Stimulated activated CD4-positive, alpha-beta T cell treated with anti-CD3 and anti-CD28 coated beads, Interleukin-12 subunit alpha, Interleukin-12 subunit beta, amount 100 ng/mL, for 4 hours (primary cell): ENCODE data around the gene FAM210A.
"Not testable (repeated sequence)": the region's sequence is repeated elsewhere in the genome, so short reads cannot be mapped to it uniquely, and the experiment has no call there.

Source experiments
- DNase-seq: peaks from one replicate; pipeline ENCODE4 v3.0.0-alpha.2; 2020

FAM210A gene

DNA sequence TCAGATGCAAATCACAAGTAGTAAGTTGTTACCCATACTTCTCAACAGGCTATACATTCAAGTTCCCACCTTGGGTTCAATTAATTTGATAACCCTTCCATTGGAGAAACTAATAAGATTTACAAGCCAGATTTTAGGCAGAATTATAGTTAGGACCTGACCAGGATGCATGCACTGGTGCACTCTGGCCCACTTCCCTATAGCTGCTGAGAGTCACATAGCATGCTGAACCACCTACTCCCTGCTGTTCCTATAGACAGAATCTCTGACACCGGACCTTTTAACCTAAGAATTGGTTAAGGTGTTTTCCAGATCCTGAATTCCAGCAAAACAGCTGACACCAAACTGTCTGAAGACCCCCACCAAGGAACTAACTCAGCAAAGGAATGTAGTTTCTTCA lies 26.2 kb downstream of the FAM210A start:
- DNase-seq: no peak

DNA sequence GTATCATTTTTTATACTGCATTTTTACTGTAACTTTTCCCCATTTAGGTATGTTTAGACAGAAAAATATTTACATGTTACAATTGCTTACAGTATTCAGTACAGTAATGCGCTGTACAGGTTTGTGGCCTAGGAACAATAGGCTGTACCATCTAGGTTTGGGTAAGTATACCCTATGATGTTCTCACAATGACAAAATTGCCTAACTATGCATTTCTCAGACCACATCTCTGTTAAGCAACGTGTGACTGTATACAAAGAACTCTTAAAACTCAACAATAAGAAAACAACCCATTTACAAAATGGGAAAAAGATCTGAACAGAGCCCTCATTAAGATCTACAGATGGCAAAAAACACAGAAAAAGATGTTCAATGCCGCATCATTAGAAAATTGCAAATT lies 29.4 kb downstream of the FAM210A start:
- DNase-seq: no peak

DNA sequence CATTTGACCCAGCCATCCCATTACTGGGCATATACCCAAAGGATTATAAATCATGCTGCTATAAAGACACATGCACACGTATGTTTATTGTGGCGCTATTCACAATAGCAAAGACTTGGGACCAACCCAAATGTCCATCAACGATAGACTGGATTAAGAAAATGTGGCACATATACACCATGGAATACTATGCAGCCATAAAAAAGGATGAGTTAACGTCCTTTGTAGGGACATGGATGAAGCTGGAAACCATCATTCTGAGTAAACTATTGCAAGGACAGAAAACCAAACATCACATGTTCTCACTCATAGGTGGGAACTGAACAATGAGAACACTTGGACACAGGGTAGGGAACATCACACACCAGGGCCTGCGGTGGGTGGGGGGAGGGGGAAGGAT lies 31.0 kb downstream of the FAM210A start:
- not testable (repeated sequence) for DNase-seq

DNA sequence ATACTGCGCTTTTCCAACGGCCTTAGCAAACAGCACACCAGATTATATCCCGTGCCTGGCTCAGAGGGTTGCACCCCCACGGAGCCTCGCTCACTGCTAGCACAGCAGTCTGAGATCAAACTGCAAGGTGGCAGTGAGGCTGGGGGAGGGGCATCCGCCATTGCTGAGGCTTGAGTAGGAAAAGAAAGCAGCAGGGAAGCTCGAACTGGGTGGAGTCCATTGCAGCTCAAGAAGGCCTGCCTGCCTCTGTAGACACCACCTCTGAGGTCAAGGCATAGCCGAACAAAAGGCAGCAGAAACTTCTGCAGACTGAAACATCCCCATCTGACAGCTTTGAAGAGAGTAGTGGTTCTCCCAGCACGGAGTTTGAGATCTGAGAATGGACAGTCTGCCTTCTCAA lies 36.3 kb downstream of the FAM210A start:
- DNase-seq: not testable (repeated sequence)

DNA sequence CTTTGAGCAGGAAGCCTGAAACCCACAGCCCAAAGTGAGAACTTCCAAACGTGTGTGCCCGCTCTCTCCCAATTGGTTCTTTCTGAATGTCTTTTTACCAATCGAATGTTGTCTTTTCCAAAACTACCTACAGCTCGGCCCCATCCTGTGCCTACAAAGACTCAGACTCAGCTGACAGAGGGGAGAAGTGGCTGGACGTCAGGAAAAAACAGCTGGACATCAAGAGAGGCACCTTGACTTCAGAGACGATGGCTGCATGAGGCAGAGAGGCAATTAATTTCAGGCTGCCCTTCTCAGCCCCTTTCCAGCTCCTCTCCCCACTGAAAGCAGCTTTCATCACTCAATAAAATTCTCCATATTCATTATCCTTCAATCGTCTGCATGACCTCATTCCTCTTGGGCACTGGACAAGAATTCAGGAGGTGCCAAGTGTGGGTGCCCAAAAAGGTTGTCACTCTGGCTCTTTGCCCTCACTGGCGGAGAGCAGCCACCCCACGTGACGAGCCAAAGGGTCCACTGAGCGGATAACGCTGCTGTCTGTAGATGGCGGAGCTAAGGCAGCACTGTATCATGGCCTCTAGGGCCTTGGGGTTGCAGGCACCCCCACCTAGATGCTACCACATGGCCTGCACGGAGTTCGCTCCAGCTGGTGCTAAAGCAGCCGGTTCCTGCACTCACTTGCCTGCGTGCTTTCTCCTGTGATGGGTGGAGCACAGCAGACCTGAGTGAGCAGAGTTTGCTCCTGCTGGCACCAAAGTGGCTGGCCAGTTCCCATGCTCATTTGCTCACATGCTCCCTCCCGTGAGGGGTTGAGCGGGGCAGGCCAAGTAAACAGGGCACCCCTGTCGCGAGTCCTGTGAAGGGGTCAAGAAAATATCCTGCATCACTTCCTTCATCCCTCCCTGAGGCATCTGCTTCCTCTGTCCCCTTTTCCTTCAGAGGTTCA lies 37.9 kb downstream of the FAM210A start:
- DNase-seq: no peak

DNA sequence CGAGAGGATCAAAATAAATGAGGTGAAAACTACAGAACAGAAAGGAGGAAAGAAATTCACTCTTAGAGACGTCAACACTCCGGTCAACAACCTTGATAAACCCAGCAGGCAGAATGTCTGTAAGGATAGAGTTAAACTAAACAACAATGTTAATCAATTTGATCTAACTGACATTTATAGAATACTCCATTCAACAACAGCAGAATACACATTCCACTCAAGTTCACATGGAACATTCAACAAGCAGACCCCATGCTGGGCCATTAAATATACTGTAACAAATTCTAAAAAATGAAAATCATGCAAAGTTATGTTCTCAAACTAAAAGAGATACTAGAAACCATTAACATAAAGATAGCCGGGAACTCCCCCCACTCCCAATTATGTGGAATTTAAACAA lies 41.8 kb downstream of the FAM210A start:
- DNase-seq: no peak

DNA sequence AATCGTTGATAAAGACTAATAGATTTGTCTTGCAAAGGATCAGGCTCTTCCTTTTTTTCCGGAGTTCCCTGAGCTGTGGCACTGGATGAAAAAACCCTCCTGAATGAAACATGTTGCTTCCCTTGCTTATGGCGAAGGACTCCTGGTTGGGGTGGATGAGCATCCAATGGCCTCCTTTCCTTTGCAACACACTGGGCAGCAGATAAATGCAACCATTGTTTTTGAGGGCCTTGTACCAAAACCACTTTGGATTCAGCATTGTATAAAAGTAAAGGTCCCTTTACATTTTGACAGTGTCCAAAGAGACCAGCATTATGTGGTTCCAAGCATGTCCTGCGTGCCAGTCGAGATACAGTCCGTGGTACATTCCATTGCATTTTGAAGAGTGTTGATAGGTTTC lies 44.7 kb downstream of the FAM210A start:
- DNase-seq: no peak

DNA sequence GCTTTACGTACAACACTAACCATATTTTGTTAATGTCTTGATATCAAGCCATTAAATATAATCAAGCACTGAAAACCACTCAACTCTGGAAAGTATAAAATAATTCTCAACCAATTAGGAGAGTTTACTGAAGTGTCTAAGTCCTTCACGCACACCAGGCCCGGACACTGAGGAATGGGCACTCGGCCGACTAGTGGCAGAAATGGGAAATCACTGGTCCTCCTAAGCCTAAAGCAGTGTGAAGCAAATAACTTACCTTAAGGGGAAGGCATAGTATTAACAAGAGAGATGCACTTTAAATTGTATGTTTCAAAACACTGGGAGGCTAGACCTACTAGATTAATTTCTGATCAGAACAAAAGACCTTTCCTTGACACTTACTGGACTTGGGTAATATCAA lies 45.7 kb downstream of the FAM210A start:
- no peak for DNase-seq

DNA sequence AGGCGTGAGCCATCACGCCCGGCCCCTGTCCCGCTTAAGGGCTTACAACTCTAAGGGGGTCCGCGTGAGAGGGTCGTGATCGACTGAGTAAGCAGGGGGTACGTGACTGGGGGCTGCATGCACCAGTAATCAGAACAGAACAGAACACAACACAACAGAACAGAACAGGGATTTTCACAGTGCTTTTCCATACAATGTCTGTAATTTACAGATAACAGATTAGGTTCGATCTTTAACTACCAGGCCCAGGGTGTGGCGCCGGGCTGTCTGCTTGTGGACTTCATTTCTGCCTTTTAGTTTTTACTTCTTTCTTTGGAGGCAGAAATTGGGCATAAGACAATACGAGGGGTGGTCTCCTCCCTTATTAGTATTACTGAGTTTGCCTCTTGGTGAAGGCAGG lies 49.0 kb downstream of the FAM210A start:
- DNase-seq: not testable (repeated sequence)

DNA sequence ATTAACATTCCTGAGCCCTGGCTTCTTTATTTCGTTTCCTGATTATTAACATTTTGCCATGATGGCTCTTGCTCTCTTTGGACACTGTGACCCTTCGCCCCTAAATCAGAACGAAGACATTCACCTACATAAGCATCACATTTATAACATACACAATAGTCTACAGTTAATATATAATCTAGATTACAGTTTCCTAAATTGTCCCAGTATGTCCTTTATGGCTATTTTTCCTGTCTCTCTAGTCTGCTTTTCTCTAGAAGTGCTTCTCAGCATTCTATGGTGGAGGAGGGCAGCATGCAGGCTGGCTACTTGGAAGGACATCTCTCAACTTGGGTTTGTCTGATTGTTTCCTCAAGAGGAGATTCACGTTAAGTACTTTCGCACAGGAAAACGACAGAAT lies 49.9 kb downstream of the FAM210A start:
- DNase-seq: no peak

DNA sequence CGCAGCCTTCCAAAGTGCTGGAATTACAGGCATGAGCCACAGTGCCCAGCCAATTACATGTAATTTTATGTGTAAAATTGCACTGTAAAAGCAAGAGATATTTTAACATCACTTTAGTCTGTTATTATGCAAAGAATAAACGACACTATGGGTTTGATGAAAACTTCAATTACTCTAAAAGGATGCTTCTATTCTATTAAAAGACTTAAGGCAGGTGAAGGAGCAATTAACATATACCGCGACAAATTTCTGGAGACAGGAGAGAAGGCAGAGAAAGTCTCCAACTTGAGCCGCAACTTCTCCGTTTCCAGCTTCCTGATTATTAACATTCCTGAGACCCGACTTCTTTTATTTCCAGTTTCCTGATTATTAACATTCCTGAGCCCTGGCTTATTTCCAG lies 53.7 kb downstream of the FAM210A start:
- DNase-seq: no peak

DNA sequence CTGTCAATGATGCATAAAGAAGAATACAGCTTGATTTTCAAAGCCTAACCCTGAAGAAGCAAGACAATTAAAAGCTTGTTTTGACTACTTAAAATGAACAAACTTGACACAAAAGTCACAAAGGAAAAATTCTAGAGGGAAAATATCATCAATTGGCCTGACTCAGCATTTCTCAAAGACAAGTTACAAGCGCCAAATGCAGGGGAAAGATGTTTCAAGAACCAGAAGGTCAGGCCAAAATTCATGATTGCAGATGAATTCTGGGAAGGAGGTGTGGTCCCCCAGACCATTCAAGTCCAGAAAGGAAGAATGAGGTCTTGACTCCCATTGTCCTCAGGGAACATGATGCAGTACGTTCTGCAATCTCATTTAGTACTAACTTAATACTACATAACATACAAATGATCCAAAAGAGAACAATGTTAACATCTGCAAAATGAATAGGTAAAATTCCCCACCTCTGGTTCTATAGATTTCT lies 64.5 kb downstream of the FAM210A start:
- DNase-seq: no peak

DNA sequence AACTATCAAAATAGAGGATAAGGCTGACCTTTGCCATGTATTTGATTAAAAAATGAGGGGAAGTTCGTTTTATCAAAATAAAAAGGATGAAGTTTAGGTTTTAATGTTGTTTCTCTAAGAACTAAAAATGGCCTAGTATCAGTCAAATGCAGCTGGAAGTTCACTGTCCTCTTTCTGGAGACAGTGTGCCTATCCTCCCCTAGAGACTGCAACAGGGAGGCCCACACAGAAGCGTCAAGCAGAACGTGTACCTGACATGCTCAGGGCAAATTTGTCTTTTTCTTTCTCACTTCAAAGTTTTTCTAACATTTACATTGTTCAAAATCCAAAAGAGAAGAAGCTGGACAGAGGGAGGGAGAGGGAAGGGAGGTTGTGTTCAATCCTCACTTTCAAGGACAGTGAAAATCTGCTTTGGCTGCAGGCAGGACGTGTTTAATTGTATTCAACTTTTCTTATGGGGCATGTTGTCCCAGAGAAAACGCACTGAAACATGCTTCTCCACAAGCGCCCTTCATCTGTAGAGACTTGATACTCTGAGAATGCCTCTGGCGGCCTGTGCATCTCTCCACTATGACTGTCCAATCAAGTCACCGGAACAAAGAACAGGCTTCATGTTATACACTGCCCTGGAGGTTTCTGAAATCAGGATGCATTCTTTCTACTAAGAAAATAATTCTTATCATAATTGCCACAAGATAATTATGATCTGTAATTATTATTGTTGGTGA lies 65.1 kb downstream of the FAM210A start:
- no peak for DNase-seq

DNA sequence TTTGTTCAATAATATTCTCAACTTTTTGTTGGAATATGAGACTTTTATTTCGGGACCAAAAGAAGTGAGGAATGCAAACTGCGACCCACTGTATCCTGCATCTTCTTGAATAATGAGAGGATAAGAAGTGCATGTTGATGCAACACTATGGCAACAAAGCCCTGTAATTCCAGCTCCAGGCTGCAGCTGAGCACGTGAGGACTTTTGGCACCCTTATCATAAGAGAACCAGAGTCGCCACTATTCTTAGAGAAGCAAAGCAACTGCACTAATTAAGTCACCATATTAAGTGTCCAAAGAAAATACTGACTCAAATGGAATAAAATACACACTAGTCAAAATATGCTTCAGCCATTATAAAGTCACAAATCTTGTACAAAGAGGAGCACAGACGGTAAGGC lies 65.8 kb downstream of the FAM210A start:
- no peak for DNase-seq

DNA sequence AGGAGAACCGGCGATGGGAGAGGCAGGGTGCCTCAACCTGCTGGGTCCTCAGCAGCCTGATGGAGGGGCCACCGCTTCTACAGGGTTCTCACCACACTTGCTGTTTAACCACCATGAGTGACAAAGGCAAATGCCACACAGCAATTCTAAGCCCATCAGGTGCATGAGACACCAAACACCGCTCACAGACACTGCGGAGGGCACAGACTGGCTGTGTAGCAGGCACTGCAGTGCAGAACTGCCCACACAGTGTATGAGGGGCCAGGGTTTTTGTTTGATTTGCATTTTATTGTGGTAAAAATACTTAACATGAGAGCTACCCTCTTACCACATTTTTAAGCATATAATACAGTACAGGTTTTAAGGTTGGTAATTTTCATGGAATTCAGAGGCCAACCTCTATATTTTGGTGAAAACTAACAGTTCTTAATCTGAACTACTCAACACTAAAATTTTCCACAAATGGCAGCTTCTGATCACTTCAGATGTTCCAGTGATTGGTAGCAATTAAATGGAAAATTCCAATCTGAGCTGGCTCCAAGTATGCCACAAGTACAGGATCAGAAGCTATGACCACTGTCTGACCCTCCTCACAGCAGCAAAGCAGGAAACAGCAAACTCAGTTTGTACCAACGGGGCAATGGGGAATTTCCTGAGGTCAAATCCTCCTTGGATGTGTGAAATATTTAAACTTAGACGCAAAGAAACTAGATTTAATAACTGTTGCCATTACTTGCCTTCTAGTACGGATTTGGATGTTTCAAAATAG lies 67.7 kb downstream of the FAM210A start:
- DNase-seq: no peak

DNA sequence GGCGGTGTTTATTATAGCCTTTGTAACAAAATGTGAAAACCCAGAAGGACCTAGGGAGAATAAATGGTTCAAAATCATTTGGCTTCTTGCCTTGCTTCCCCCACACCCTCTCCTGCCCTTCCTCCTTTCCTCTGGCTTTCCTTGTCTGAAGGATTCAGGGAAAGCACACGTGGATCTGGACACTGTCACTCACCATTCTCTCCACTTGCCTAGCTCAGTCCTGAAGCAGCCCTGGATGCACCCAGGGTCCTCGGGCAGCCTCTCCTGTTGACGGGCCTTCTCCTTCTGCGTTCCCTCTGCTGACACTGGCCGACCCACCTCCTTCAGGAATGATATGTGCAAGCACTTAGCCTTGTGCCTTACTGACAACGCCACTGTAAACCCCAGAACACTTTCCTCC lies 68.4 kb downstream of the FAM210A start:
- DNase-seq: no peak

DNA sequence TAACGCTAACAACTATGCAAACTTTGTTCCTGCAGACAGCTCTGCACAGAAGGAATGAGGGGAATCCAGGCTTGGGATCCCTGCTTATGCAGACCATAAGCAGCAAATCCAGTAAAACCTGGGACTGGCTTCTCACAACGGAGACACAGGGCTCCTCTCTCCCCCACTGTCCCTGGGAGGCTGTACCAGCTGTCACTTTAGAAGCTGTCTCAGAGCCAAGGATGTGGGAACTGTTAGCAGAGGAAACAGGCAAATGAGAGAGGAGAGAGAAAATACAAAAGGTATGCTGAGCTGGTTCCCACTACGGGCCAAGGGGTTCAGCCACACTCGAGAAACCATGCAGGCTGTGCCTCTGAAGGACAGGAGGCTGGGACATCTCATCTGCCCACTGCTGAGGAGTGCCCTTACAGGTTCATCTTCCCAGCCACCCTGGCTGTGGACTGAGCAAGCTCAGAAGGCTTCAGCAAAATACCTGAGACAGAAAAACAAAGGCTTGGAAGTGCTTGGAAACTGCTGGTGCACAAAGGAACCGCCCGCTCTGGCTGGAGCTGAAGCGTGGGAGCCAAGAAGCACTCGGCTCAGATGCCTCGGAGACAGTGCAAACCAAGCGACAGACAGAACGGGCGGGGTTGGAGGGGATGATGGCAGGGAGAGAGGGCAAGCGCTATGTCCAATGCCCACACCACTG lies 72.5 kb downstream of the FAM210A start:
- DNase-seq: no peak

DNA sequence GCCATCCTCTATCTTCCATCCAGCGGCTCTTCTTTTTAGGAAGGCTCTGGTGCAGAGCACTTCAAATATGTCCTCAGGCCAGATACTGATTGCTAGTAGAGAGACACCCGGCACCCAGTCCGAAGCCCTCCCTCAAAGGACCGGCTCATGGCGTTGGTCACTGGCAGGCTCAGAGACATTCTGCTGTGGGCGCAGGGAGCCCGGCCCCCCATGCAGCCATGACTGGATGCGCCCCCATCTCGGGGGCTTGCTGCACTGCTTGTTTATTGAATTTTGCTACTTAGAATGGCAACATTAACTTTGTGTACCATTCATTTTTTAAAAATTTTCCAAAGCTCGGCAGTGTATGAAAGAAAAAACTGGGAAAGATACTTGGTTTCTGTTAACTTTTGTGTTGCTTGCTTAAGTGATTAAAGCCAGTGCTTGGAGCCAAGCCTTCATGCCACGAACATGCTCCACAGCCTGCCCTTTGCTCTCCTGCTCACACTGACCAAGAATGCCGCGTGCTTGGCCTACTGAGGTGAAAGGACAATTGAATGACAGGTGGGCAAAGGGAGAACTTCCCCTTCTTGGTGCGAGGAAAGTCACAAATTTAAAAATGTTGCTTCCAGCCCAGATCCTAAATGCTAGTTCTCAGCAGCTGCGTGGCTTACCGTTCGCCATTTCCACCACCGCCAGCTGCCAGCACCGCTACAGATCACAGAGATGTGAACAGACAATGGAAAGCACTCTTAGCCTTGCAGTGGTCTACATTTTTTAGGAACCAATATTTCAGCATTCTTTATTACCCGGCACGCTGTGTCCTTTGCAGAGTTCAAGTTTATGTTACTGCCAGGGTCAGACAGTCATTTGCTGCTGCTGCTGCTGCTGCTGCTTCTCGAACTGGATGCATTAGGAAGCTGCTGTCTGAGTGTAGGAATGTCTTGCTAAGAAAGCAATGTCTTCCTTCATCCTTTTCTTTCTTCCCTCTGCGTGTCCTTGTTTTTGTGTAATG lies 76.7 kb downstream of the FAM210A start:
- no peak for DNase-seq

DNA sequence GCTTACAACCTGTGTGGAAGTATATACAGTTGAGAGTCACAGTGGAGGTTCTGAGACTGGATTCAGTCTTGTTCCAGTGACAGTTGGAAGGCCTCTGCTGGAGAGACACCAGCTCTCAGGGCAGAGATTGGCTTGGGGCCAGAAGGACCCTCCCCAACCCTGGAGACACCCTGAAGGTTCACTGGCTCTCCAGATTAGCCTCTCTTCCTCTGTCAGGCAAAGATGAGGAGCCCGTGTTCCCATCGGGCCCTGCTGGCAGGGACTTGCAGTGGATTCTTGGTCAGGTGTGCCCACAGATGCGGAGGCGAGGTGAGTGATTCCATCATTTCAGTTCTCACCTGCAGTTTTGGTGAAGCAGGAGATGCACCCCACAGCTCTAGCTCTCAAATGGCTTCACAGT lies 78.6 kb downstream of the FAM210A start:
- no peak for DNase-seq

DNA sequence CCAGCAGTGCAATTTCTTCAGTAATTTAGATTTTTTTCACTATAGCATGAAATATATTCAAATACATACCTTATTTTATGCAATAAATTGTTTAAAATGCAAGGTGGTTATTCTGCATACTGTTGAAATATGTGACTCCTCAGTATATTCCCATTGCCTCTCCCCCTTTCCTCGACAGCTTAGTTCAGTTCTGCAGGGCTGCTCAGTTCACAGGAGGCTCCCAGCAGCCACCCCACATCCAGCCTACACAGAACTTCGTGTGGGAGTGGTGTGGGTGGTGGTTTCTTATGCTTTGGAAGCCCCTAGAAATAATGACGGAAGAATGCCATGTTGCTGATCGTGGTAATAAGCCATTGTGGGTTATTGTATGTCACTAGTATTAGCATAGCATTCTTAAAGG lies 79.7 kb downstream of the FAM210A start:
- DNase-seq: no peak

DNA sequence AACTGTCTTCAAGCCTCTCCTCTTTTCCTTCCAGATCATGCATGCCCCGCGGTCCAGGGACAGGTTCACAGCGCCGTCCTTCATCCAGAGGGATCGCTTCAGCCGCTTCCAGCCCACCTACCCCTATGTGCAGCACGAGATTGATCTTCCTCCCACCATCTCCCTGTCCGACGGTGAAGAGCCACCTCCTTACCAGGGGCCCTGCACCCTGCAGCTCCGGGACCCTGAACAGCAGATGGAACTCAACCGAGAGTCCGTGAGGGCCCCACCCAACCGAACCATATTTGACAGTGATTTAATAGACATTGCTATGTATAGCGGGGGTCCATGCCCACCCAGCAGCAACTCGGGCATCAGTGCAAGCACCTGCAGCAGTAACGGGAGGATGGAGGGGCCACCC lies 81.3 kb downstream of the FAM210A start:
- DNase-seq: no peak
